Sigmoid colon (tissue), 4 donors: Measurements from ENCODE around the gene BPIFB3.

Experiments
- EP300 ChIP-seq, 4 donors: sonication (generic); formaldehyde crosslinking; IDR thresholded peaks; one replicate each; pipeline ENCODE4 v1.6.1; 2017; ENCODE audit warnings: antibody characterized with exemption in 4 of 4
- POLR2AphosphoS5 ChIP-seq, 4 donors: sonication (generic); formaldehyde crosslinking; IDR thresholded peaks; one replicate each; pipeline ENCODE4 v1.6.1; 2017; ENCODE audit warnings: antibody characterized with exemption in 4 of 4
- TF ChIP-seq, protein P1 (sequence below), 4 experiments: fragments of 450-650 bp in 3 of 4; fragments of 200-600 bp in 1 of 4; IDR thresholded peaks; one replicate each; pipeline ENCODE4 v1.5.1; 2016 to 2019; ENCODE audit warnings: antibody characterized with exemption in 4 of 4, mild to moderate bottlenecking in 3 of 4, moderate library complexity in 2 of 4

DNA sequence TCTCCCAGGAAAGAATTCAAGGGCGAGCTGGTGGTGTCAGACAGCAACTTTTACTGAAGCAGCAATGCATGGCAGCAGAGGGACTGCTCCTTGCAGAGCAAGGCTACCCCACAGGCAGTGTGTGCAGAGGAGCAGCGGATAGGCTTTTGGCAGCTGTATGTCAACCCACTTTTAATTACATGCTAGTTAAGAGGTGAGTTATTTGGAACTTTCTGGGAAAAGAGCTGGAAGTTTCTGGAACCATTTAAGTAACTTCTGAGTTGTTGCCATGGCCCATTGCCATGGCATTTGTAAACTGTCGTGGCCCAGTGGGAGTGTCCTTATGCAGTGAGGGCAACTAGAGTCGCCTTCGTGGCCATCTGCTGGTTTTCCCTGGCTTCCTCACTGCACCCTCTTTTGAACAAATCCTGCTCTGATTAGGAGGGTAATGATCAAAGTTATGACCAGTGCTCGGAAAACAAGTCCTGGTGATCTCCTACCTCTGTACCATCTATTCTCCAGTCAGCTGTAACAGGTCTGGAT lies 59.7 kb downstream of the BPIFB3 start:
- TF ChIP-seq, protein P1, sequence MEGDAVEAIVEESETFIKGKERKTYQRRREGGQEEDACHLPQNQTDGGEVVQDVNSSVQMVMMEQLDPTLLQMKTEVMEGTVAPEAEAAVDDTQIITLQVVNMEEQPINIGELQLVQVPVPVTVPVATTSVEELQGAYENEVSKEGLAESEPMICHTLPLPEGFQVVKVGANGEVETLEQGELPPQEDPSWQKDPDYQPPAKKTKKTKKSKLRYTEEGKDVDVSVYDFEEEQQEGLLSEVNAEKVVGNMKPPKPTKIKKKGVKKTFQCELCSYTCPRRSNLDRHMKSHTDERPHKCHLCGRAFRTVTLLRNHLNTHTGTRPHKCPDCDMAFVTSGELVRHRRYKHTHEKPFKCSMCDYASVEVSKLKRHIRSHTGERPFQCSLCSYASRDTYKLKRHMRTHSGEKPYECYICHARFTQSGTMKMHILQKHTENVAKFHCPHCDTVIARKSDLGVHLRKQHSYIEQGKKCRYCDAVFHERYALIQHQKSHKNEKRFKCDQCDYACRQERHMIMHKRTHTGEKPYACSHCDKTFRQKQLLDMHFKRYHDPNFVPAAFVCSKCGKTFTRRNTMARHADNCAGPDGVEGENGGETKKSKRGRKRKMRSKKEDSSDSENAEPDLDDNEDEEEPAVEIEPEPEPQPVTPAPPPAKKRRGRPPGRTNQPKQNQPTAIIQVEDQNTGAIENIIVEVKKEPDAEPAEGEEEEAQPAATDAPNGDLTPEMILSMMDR (IDR thresholded peaks at IDR 0.05): no peak
- TF ChIP-seq EP300 (IDR thresholded peaks at IDR 0.05) (no peak), POLR2AphosphoS5 (IDR thresholded peaks at IDR 0.05) (no peak)
